Body of pancreas (tissue), 4 donors: Measurements from ENCODE around the gene GANAB.

ENCODE experiments used
- CTCF ChIP-seq, 7 experiments: fragments of 450-650 bp in 4 of 7; fragments of 200-600 bp in 3 of 7; sonication (generic) in 3 of 7; IDR thresholded peaks; one replicate each; pipeline ENCODE4 v1.5.1; 2016 to 2019; ENCODE audit warnings: antibody characterized with exemption in 7 of 7
- POLR2A ChIP-seq, 3 donors: fragments of 450-650 bp; IDR thresholded peaks; one replicate each; pipeline ENCODE4 v1.6.1; 2016; ENCODE audit warnings: antibody characterized with exemption in 3 of 3, mild to moderate bottlenecking in 2 of 3

GRCh38 chr11:62615521-62615920 is 30.9 kb downstream of the GANAB start:
- TF ChIP-seq CTCF (IDR thresholded peaks at IDR 0.05), result no peak
- no peak for TF ChIP-seq POLR2A (IDR thresholded peaks at IDR 0.05)
